K562 (cell line): ENCODE data around the gene GSTO2. TPM values are rescaled to one million over a fixed set of nuclear protein-coding genes. Genes with fewer than 3 reads are reported as not detected.

Experiments used
- ARID1B ChIP-seq: fragments of 450-650 bp; IDR thresholded peaks from 2 replicates; pipeline ENCODE4 v1.6.1; 2016; ENCODE audit warnings: antibody characterized with exemption, mild to moderate bottlenecking, inconsistent platforms
- CCNT2 ChIP-seq: IDR thresholded peaks from 2 replicates; pipeline ENCODE4 v1.6.1; 2011; ENCODE audit warnings: borderline replicate concordance, low read depth, mild to moderate bottlenecking, moderate library complexity, mixed read lengths, low read length; ENCODE audit not compliant: insufficient read length; ENCODE audit errors: extremely low read depth
- CXXC5 ChIP-seq: fragments of 250-450 bp; sonication (Bioruptor Pico); IDR thresholded peaks from 2 replicates; pipeline ENCODE4 v1.8.0; 2022; ENCODE audit warnings: inconsistent platforms, mild to moderate bottlenecking, moderate library complexity
- FOXK2 ChIP-seq, 2 experiments: fragments of 450-650 bp; IDR thresholded peaks in 1 of 2; conservative IDR thresholded peaks in 1 of 2; 2 replicates each; pipeline ENCODE4 v1.6.1; 2016; ENCODE audit warnings: low read depth in 2 of 2, mild to moderate bottlenecking in 1 of 2
- FUS ChIP-seq: fragments of 200-400 bp; formaldehyde crosslinking; optimal IDR thresholded peaks from 2 replicates; pipeline ENCODE3; 2017; ENCODE audit warnings: low read depth, low read length
- HLTF ChIP-seq: fragments of 450-650 bp; IDR thresholded peaks from 2 replicates; pipeline ENCODE4 v1.6.1; 2016
- HOXB6 ChIP-seq: fragments of 250-450 bp; sonication (Bioruptor Pico); IDR thresholded peaks from 2 replicates; pipeline ENCODE4 v1.5.1; 2022; ENCODE audit warnings: mild to moderate bottlenecking, borderline replicate concordance
- ILF3 ChIP-seq: fragments of 450-650 bp; IDR thresholded peaks from 2 replicates; pipeline ENCODE4 v1.6.1; 2018; ENCODE audit warnings: antibody characterized with exemption, mild to moderate bottlenecking, moderate library complexity, borderline replicate concordance
- NCOR1 ChIP-seq: fragments of 450-650 bp; IDR thresholded peaks from 2 replicates; pipeline ENCODE4 v1.6.1; 2016; ENCODE audit warnings: mild to moderate bottlenecking, moderate library complexity
- NR2C2 ChIP-seq, 2 experiments: fragments of 200-800 bp in 1 of 2; sonication (Bioruptor generic) in 1 of 2; sonication (generic) in 1 of 2; formaldehyde crosslinking in 1 of 2; IDR thresholded peaks; 2 replicates each; pipeline versions ENCODE4 v1.6.1 to v1.8.0; 2016 to 2022; ENCODE audit warnings: mild to moderate bottlenecking in 1 of 2, missing compliant biosample characterization in 1 of 2, missing genetic modification characterization in 1 of 2, missing genetic modification reagents in 1 of 2
- POLR2A ChIP-seq: fragments of 450-650 bp; conservative IDR thresholded peaks from 2 replicates; pipeline ENCODE4 v1.6.1; 2016
- RAD21 ChIP-seq, 2 experiments: fragments of 250-450 bp in 1 of 2; fragments of 450-650 bp in 1 of 2; sonication (Bioruptor Pico) in 1 of 2; formaldehyde crosslinking in 1 of 2; IDR thresholded peaks in 1 of 2; conservative IDR thresholded peaks in 1 of 2; 2 replicates each; pipeline versions ENCODE4 v1.4.0 to v1.8.0; 2020 to 2022; ENCODE audit warnings: mild to moderate bottlenecking in 2 of 2, moderate library complexity in 1 of 2
- SMARCA4 ChIP-seq: fragments of 450-650 bp; IDR thresholded peaks from 2 replicates; pipeline ENCODE4 v1.6.1; 2016
- TAL1 ChIP-seq: fragments of 450-650 bp; IDR thresholded peaks from 2 replicates; pipeline ENCODE4 v1.6.1; 2016; ENCODE audit warnings: mild to moderate bottlenecking
- TBL1XR1 ChIP-seq, 2 experiments: IDR thresholded peaks; 2 replicates each; pipeline ENCODE4 v1.6.1; 2012; ENCODE audit warnings: improper control_type of control experiment in 2 of 2, low read length in 2 of 2, mild to moderate bottlenecking in 1 of 2
- polyA plus RNA-seq, 8 experiments: library from polyadenylated mRNA; depleted of rRNA in 4 of 8; stranded (reverse) in 5 of 8; unstranded in 3 of 8; fragments of >200 nt; fragmentation: Nextera tagmentation in 2 of 8; fragmentation: Illumina TruSeq in 1 of 8; extraction: Ambion mirVana in 2 of 8; extraction: Trizol in 1 of 8; gene quantifications; 2 replicates each; pipeline versions ENCODE4 v1.2.1 to v1.2.3, GENCODE V29; 2011 to 2014; ENCODE audit warnings: inconsistent platforms in 1 of 8, missing spikeins in 1 of 8
- total RNA-seq, 7 experiments: library from RNA; depleted of rRNA in 6 of 7; stranded (reverse); fragments of >200 nt in 6 of 7; fragmentation: Illumina TruSeq in 2 of 7; extraction: Trizol in 2 of 7; gene quantifications; 2 replicates each; pipeline versions ENCODE4 v1.2.1 to v1.2.3, GENCODE V29; 2011 to 2021; ENCODE audit warnings: low replicate concordance in 1 of 7
- TF ChIP-seq, protein P1 (sequence below), 2 experiments: fragments of 450-650 bp; IDR thresholded peaks; 2 replicates each; pipeline ENCODE4 v1.6.1; 2016; ENCODE audit warnings: mild to moderate bottlenecking in 2 of 2, borderline replicate concordance in 1 of 2, low read depth in 1 of 2, moderate library complexity in 1 of 2
- TF ChIP-seq, protein P2 (sequence below), 3 experiments: fragments of 200-800 bp in 1 of 3; fragments of 250-450 bp in 1 of 3; fragments of 450-650 bp in 1 of 3; sonication (Bioruptor Pico) in 1 of 3; sonication (Bioruptor generic) in 1 of 3; formaldehyde crosslinking in 1 of 3; IDR thresholded peaks; 2 replicates each; pipeline versions ENCODE4 v1.6.1 to v1.8.0; 2016 to 2022; ENCODE audit warnings: mild to moderate bottlenecking in 2 of 3, missing genetic modification characterization in 2 of 3, missing compliant biosample characterization in 1 of 3, moderate library complexity in 1 of 3

Gene GSTO2
- total and polyA plus RNA-seq, 9 of the 15 experiments (the other 6 are each of a cell fraction or from before 2014, with no cell fraction given): 0.18 to 1.8 (median 0.90) TPM

DNA sequence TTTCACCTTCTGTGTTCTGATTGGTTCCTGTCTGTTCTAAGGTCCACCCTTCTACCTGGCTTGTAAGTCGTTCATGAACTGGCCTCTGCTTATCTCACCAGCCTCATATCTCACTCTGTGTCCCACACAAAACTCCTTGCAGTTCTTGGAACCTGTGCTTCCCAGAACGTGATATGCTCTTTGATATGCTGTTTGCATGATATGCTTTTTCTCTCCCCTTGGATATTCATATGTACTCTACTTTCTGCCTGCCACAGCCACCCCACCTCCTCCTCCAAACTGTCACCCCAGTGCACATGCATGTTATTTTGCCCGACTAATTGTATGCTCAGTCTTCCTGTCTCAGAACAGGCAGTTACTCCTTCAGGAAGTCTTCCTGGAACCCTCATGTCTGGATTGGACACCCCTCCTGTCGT, 71.1 kb downstream of the GSTO2 start (continued):
- TF ChIP-seq, protein P1, sequence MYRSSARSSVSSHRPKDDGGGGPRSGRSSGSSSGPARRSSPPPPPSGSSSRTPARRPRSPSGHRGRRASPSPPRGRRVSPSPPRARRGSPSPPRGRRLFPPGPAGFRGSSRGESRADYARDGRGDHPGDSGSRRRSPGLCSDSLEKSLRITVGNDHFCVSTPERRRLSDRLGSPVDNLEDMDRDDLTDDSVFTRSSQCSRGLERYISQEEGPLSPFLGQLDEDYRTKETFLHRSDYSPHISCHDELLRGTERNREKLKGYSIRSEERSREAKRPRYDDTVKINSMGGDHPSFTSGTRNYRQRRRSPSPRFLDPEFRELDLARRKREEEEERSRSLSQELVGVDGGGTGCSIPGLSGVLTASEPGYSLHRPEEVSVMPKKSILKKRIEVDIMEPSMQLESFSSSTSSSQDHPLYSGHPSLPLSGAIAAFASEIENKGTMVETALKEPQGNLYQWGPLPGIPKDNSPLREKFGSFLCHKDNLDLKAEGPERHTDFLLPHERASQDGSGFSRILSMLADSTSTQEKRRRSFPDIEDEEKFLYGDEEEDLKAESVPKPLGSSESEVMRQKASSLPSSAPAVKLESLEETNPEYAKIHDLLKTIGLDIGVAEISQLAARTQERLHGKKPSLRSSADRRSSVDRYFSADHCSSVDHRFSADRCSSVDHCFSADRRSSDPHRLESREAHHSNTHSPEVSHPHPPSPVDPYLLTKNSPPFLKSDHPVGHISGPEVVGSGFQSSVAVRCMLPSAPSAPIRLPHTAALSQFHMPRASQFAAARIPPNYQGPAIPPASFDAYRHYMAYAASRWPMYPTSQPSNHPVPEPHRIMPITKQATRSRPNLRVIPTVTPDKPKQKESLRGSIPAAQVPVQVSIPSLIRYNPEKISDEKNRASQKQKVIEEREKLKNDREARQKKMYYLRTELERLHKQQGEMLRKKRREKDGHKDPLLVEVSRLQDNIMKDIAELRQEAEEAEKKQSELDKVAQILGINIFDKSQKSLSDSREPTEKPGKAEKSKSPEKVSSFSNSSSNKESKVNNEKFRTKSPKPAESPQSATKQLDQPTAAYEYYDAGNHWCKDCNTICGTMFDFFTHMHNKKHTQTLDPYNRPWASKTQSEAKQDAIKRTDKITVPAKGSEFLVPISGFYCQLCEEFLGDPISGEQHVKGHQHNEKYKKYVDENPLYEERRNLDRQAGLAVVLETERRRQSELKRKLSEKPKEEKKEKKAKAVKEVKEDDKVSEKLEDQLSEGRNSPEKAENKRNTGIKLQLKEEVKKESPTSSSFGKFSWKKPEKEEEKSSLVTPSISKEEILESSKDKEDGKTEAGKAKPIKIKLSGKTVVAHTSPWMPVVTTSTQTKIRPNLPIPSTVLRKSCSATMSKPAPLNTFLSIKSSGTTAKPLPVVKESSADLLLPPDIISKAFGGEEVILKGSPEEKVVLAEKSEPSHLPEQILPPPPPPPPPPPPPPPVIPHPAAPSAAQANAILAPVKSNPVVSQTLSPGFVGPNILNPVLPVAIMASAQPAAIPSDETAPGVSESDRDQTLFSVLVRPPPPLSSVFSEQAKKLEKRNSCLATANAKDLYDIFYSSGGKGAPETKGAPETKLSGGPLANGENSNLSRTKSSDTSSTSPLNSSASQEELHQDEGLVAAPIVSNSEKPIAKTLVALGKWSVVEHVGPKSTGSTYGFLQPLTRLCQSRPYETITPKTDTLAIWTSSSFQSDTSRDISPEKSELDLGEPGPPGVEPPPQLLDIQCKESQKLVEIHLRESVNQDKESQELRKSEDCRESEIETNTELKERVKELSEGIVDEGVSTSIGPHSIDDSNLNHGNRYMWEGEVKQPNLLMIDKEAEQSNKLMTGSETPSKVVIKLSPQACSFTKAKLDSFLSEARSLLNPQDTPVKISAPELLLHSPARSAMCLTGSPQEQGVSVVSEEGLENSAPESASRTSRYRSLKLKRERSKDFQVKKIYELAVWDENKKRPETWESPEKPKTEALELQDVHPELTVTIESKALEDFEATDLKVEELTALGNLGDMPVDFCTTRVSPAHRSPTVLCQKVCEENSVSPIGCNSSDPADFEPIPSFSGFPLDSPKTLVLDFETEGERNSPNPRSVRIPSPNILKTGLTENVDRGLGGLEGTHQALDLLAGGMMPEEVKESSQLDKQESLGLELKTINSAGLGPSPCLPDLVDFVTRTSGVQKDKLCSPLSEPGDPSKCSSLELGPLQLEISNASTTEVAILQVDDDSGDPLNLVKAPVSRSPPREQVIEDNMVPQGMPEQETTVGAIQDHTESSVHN (IDR thresholded peaks at IDR 0.05; ENCODE audit: borderline replicate concordance in 1 of 2, low read depth in 1 of 2): no peak
- TF ChIP-seq HOXB6 (CRISPR knock-in tag) (no peak), NCOR1 (peak; percentile 85), NR2C2 (CRISPR knock-in tag; IDR thresholded peaks at IDR 0.05) (no peak), NR2C2 (tag; IDR thresholded peaks at IDR 0.05) (no peak), HLTF (peak; percentile 55; the same call in 1 of the 2 replicates), TBL1XR1 (IDR thresholded peaks at IDR 0.05; ENCODE audit: low read length in 2 of 2) (peak; percentile 63 to 78; a peak in 3 of 4 replicates), CXXC5 (CRISPR knock-in tag) (peak; percentile 54; the same call in 1 of the 2 replicates), ARID1B (peak; percentile 91), CCNT2 (peak; percentile 13), POLR2A (0 out of 2 replicates have a peak, but pooled peaks have one; percentile 56), SMARCA4 (peak; percentile 91), FUS (no peak), ILF3 (no peak), FOXK2 (conservative IDR thresholded peaks at IDR 0.05 in 1 of 2, IDR thresholded peaks at IDR 0.05 in 1 of 2; ENCODE audit: low read depth in 2 of 2) (0 out of 4 replicates have a peak, but pooled peaks of 1 of the 2 experiments have one; percentile 14), RAD21 (CRISPR knock-in tag; conservative IDR thresholded peaks at IDR 0.05 in 1 of 2, IDR thresholded peaks at IDR 0.05 in 1 of 2) (peak in 1 of 2 experiments; percentile 7; a peak in 1 of 4 replicates), TAL1 (peak; percentile 77)
- TF ChIP-seq, protein P2, sequence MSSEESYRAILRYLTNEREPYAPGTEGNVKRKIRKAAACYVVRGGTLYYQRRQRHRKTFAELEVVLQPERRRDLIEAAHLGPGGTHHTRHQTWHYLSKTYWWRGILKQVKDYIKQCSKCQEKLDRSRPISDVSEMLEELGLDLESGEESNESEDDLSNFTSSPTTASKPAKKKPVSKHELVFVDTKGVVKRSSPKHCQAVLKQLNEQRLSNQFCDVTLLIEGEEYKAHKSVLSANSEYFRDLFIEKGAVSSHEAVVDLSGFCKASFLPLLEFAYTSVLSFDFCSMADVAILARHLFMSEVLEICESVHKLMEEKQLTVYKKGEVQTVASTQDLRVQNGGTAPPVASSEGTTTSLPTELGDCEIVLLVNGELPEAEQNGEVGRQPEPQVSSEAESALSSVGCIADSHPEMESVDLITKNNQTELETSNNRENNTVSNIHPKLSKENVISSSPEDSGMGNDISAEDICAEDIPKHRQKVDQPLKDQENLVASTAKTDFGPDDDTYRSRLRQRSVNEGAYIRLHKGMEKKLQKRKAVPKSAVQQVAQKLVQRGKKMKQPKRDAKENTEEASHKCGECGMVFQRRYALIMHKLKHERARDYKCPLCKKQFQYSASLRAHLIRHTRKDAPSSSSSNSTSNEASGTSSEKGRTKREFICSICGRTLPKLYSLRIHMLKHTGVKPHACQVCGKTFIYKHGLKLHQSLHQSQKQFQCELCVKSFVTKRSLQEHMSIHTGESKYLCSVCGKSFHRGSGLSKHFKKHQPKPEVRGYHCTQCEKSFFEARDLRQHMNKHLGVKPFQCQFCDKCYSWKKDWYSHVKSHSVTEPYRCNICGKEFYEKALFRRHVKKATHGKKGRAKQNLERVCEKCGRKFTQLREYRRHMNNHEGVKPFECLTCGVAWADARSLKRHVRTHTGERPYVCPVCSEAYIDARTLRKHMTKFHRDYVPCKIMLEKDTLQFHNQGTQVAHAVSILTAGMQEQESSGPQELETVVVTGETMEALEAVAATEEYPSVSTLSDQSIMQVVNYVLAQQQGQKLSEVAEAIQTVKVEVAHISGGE (CRISPR knock-in tag; IDR thresholded peaks at IDR 0.05): no peak
